ENCODE data around the gene MED13L.

MED13L gene

DNA sequence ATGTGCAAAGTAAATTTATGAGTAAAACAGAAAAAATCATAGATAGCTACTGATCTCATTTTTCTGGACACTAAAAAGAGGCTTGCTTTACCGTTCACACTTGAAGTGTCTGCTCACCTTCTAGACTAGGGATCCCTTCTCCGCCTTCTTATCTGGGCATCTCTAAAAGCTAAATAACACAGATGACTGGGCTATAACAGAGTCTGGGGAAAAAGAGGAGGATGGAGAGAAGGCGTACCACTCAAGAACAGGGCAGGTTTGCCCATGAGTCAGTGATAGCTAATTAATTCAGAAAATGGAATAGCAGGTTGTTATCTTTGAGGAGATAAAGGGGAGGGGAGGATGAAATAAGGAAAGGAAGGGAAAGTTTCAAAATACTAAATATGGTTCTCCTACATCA, 185.3 kb downstream of the MED13L start:
- TF ChIP-seq, protein P1, sequence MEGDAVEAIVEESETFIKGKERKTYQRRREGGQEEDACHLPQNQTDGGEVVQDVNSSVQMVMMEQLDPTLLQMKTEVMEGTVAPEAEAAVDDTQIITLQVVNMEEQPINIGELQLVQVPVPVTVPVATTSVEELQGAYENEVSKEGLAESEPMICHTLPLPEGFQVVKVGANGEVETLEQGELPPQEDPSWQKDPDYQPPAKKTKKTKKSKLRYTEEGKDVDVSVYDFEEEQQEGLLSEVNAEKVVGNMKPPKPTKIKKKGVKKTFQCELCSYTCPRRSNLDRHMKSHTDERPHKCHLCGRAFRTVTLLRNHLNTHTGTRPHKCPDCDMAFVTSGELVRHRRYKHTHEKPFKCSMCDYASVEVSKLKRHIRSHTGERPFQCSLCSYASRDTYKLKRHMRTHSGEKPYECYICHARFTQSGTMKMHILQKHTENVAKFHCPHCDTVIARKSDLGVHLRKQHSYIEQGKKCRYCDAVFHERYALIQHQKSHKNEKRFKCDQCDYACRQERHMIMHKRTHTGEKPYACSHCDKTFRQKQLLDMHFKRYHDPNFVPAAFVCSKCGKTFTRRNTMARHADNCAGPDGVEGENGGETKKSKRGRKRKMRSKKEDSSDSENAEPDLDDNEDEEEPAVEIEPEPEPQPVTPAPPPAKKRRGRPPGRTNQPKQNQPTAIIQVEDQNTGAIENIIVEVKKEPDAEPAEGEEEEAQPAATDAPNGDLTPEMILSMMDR (IDR thresholded peaks at IDR 0.05; ENCODE audit: low read depth, low read length) = no peak
- DNase-seq (ENCODE audit: extremely low read depth, low read depth) = no peak

DNA sequence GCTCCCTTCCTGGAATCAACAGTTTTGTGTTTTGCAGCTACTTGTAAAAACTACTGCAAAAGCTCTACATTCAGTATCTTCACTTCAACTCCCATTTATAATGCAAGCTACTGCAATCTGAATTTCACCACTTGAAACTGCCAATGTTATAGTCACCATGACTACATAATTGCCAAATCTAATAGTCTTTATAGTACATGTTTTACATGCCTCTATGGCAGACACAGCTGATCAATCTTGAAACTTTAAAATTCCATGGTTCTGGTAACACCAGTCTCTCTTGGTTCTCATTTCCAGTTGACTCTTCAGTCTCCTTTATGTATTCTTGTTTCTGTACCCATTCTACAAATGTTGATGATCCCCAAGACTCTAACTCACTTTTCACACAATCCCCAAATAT, 185.9 kb downstream of the MED13L start:
- no peak for DNase-seq (ENCODE audit: extremely low read depth, low read depth)
- TF ChIP-seq, protein P1 (IDR thresholded peaks at IDR 0.05; ENCODE audit: low read depth, low read length) = no peak

DNA sequence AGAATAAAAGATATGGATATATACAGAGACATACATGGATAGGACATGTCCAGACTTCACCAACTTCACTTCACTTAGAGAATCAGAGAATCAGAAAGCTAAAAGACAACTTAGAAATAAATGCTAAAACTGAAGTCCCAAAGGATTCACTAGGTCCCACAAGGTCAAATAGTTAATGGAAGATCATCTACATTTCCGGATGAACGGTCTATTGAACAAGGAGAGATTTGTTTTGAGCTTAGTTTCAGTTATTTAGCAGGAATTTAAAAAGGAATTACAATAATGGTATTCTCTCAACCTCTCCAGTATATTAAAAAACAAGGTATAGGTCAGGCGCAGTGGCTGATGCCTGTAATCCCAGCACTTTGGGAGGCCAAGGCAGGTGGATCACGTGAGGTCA, 187.0 kb downstream of the MED13L start:
- no peak for DNase-seq (ENCODE audit: extremely low read depth, low read depth)
- TF ChIP-seq, protein P1 (IDR thresholded peaks at IDR 0.05; ENCODE audit: low read depth, low read length) = no peak

DNA sequence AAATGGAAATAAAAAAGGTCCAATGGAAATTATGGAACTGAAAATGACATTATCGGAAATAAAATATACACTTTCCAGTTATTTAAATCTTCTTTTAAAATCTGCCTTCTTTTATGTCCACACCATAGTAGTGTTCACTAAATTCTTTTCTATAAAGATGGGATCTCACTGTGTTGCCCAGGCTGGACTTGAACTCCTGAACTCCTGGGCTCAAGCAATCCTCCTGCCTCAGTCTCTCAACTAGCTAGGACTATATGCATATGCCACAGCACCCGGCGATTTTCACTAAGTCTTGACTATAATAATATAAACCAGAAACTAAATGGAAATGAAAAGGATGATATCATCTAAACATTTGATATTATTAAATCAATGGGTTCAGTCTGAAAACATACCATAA, 188.4 kb downstream of the MED13L start:
- no peak for DNase-seq (ENCODE audit: extremely low read depth, low read depth)
- TF ChIP-seq, protein P1 (IDR thresholded peaks at IDR 0.05; ENCODE audit: low read depth, low read length) = no peak

DNA sequence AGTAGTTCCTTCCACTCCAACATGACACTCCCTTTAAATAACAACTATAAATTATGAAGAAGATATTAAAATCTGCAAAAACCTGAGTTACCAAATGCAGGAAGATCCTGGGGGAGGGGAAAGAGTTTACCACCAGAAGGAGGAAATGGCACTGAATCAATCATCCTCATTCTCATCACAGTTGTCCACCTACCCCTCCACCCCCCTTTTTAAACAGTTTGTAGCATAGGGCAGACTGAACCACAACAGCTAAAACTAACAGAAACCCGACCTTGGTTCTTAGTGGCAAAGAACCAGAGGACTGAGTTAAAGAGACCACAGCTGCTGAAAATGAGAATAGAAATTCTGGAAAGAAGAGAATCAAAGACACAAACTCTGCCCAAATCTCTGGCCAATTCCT, 189.5 kb downstream of the MED13L start:
- TF ChIP-seq, protein P1 (IDR thresholded peaks at IDR 0.05; ENCODE audit: low read depth, low read length) = no peak
- no peak for DNase-seq (ENCODE audit: extremely low read depth, low read depth)

DNA sequence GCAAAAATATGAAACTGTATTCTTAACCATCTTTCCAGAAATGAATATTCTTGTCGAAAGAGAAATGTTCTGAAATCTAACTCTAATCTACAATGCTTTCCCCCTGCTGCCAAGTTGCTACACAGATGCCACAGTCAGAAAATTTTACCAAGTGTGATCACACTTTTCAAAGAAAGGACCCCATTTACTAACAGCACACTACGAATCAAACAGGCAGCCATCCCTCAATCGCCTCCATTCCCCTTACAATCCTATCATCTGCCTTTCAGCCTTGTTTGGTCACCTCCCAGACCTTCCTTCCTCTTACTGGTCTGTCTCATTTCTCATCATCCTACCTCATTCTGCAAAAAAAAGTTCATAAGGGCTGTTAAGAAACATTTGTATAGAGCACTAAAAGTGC, 190.1 kb downstream of the MED13L start:
- TF ChIP-seq, protein P1 (IDR thresholded peaks at IDR 0.05; ENCODE audit: low read depth, low read length) = no peak
- no peak for DNase-seq (ENCODE audit: extremely low read depth, low read depth)

DNA sequence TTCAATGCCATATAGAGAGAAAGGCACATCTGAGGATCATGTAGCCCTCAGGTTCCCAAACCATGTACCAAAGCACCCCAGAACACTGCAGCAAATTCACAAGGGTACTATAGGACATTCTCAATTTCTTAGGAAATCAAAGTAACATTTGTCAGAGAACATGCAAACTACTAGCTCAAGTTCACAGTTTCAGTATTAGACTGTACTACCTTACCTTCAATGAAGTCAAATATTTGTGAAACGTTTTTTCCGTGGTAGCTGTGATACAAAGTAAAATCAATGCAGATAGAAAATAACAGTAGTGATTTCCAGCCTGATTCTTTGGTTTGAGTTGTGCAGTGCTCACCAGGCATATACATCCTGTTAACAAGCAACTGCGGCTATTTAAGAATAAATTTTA, 197.1 kb downstream of the MED13L start:
- DNase-seq (ENCODE audit: extremely low read depth, low read depth) = no peak
- TF ChIP-seq, protein P1 (IDR thresholded peaks at IDR 0.05; ENCODE audit: low read depth, low read length) = no peak
